SK-N-MC (cell line): Measurements from ENCODE around the gene SARDH.

Source experiments
- DNase-seq: peaks from one replicate; pipeline ENCODE4 v3.0.0-alpha.2; 2011; ENCODE audit warnings: low read depth, low spot score
- H3K27ac ChIP-seq: fragments of 200-600 bp; sonication (generic); 2 replicates; pipeline ENCODE4 v1.5.1; 2016; ENCODE audit warnings: mixed run types
- H3K36me3 ChIP-seq: fragments of 200-600 bp; sonication (generic); 2 replicates; pipeline ENCODE4 v1.6.1; 2017; ENCODE audit warnings: antibody characterized with exemption, low read length, mixed read lengths; ENCODE audit not compliant: insufficient read depth
- H3K4me3 ChIP-seq: fragments of 200-600 bp; sonication (generic); 2 replicates; pipeline ENCODE4 v1.5.1; 2016
- H3K9ac ChIP-seq: fragments of 200-600 bp; sonication (generic); 2 replicates; pipeline ENCODE4 v1.8.0; 2017; ENCODE audit warnings: mixed run types, mixed read lengths; ENCODE audit not compliant: insufficient read length
- H3K9me3 ChIP-seq: fragments of 200-600 bp; sonication (generic); 2 replicates; pipeline ENCODE4 v1.6.1; 2017; ENCODE audit warnings: low read depth, mild to moderate bottlenecking, antibody characterized with exemption, low read length, moderate library complexity, mixed read lengths
- EZH2 ChIP-seq: fragments of 200-600 bp; sonication (generic); IDR thresholded peaks from one replicate; pipeline ENCODE4 v1.6.1; 2017; ENCODE audit warnings: antibody characterized with exemption
- FOXP2 ChIP-seq: optimal IDR thresholded peaks from 2 replicates; pipeline ENCODE3; 2011; ENCODE audit warnings: mild to moderate bottlenecking, moderate library complexity; ENCODE audit not compliant: insufficient read depth; ENCODE audit errors: extremely low read length, control extremely low read depth
- POLR2AphosphoS5 ChIP-seq: IDR thresholded peaks from 2 replicates; pipeline ENCODE4 v1.6.1; 2012; ENCODE audit warnings: mild to moderate bottlenecking, low read depth, low read length, borderline replicate concordance

Gene SARDH

GRCh38 chr9:133740911-133741310 lies 2.8 kb upstream of the SARDH start:
- H3K27ac ChIP-seq, result no peak overlapping the region
- no peaks in the 10 kb centered on the region for H3K9me3 ChIP-seq
- H3K9ac ChIP-seq, result no peak overlapping the region
- TF ChIP-seq FOXP2 (no peak), EZH2 (no peak), POLR2AphosphoS5 (no peak)
- DNase-seq, result no peak
- H3K36me3 ChIP-seq, result no peaks in the 10 kb centered on the region
- no peak overlapping the region for H3K4me3 ChIP-seq

GRCh38 chr9:133739408-133740280 lies 1.5 kb upstream of the SARDH start:
- no peak for TF ChIP-seq POLR2AphosphoS5
- no peak for TF ChIP-seq FOXP2
- TF ChIP-seq EZH2, result no peak
- H3K9me3 ChIP-seq, result no peaks in the 10 kb centered on the region
- no peak overlapping the region for H3K4me3 ChIP-seq
- DNase-seq, result no peak
- H3K27ac ChIP-seq, result no peak overlapping the region
- no peak overlapping the region for H3K9ac ChIP-seq
- no peaks in the 10 kb centered on the region for H3K36me3 ChIP-seq

GRCh38 chr9:133738640-133739225 lies 581 bp upstream of the SARDH start:
- Histone ChIP-seq H3K9me3 (no peaks in the 10 kb centered on the region), H3K36me3 (no peaks in the 10 kb centered on the region), H3K27ac (no peak overlapping the region), H3K4me3 (no peak overlapping the region), H3K9ac (no peak overlapping the region)
- DNase-seq, result no peak
- no peak for TF ChIP-seq POLR2AphosphoS5
- TF ChIP-seq EZH2, result no peak
- TF ChIP-seq FOXP2, result no peak

- Histone ChIP-seq H3K27ac (no peak overlapping the region), H3K9me3 (no peaks in the 10 kb centered on the region), H3K4me3 (no peak overlapping the region), H3K9ac (no peak overlapping the region), H3K36me3 (no peaks in the 10 kb centered on the region)
- DNase-seq, result no peak
- no peak for TF ChIP-seq FOXP2
- TF ChIP-seq POLR2AphosphoS5, result no peak
- TF ChIP-seq EZH2, result no peak
These were observed 930 bp downstream of the SARDH start for GRCh38 chr9:133737071-133737773.

- H3K4me3 ChIP-seq, result no peak overlapping the region
- no peak for DNase-seq
- no peak for TF ChIP-seq EZH2
- no peak for TF ChIP-seq POLR2AphosphoS5
- no peak for TF ChIP-seq FOXP2
- no peaks in the 10 kb centered on the region for H3K9me3 ChIP-seq
- no peaks in the 10 kb centered on the region for H3K36me3 ChIP-seq
- H3K27ac ChIP-seq, result no peak overlapping the region
- no peak overlapping the region for H3K9ac ChIP-seq
These were observed 2.2 kb downstream of the SARDH start for GRCh38 chr9:133735931-133736330.

- Histone ChIP-seq H3K4me3 (no peak overlapping the region), H3K27ac (no peak overlapping the region), H3K36me3 (no peaks in the 10 kb centered on the region), H3K9ac (no peak overlapping the region), H3K9me3 (no peaks in the 10 kb centered on the region)
- DNase-seq, result no peak
- no peak for TF ChIP-seq EZH2
- no peak for TF ChIP-seq FOXP2
- TF ChIP-seq POLR2AphosphoS5, result no peak
These were observed 2.8 kb downstream of the SARDH start for GRCh38 chr9:133735415-133735775.

- H3K9ac ChIP-seq, result no peak overlapping the region
- no peaks in the 10 kb centered on the region for H3K9me3 ChIP-seq
- H3K36me3 ChIP-seq, result no peaks in the 10 kb centered on the region
- TF ChIP-seq POLR2AphosphoS5 (no peak), FOXP2 (no peak), EZH2 (no peak)
- no peak overlapping the region for H3K4me3 ChIP-seq
- no peak for DNase-seq
- no peak overlapping the region for H3K27ac ChIP-seq
These were observed 3.4 kb downstream of the SARDH start for GRCh38 chr9:133734590-133735414.

- TF ChIP-seq EZH2 (no peak), POLR2AphosphoS5 (no peak), FOXP2 (no peak)
- Histone ChIP-seq H3K4me3 (no peak overlapping the region), H3K36me3 (no peaks in the 10 kb centered on the region), H3K9me3 (no peaks in the 10 kb centered on the region), H3K9ac (no peak overlapping the region), H3K27ac (no peak overlapping the region)
- DNase-seq, result no peak
These were observed 4.2 kb downstream of the SARDH start for GRCh38 chr9:133733796-133734533.
